ENCODE data around the gene TMEM156. TPM values are rescaled to one million over a fixed set of nuclear protein-coding genes. Genes with fewer than 3 reads are reported as not detected.

The TMEM156 gene
- total RNA-seq, 2 donors from 2014 or later, result 0.77 TPM; not detected in 1

DNA sequence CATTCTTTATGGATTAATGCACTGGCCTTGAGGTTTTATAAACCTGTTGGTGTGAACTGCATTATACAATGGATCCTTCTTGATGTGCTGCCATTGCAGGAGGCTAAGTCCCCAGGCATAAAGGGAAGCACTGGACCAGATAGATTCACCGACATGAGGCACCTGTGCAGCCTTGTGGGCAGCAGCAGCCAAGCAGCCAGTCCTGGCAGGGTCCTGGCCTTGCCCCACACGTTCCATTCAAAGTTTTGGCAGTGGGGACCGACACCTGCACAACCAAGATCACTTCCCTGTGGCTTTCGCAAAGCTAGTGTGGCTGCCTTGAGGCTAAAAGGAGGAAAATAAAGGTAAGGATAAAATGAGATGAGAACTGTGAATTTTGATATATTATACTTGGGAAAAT lies 53.1 kb downstream of the TMEM156 start:
- Histone ChIP-seq H3K9me3 (no peaks in the 10 kb centered on the region), H3K27ac (no peak overlapping the region), H3K4me1 (no peaks in the 10 kb centered on the region), H3K36me3 (no peaks in the 10 kb centered on the region), H3K27me3 (no peaks in the 10 kb centered on the region), H3K9ac (ENCODE audit: low read depth in 2 of 2, low read length in 2 of 2) (no peak overlapping the region), H3K4me3 (no peak overlapping the region)
- intact Hi-C loops (cut with DNase I), result no loop called here
- TF ChIP-seq, protein P1, sequence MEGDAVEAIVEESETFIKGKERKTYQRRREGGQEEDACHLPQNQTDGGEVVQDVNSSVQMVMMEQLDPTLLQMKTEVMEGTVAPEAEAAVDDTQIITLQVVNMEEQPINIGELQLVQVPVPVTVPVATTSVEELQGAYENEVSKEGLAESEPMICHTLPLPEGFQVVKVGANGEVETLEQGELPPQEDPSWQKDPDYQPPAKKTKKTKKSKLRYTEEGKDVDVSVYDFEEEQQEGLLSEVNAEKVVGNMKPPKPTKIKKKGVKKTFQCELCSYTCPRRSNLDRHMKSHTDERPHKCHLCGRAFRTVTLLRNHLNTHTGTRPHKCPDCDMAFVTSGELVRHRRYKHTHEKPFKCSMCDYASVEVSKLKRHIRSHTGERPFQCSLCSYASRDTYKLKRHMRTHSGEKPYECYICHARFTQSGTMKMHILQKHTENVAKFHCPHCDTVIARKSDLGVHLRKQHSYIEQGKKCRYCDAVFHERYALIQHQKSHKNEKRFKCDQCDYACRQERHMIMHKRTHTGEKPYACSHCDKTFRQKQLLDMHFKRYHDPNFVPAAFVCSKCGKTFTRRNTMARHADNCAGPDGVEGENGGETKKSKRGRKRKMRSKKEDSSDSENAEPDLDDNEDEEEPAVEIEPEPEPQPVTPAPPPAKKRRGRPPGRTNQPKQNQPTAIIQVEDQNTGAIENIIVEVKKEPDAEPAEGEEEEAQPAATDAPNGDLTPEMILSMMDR (IDR thresholded peaks at IDR 0.05), result no peak
- DNase-seq, result no peak

DNA sequence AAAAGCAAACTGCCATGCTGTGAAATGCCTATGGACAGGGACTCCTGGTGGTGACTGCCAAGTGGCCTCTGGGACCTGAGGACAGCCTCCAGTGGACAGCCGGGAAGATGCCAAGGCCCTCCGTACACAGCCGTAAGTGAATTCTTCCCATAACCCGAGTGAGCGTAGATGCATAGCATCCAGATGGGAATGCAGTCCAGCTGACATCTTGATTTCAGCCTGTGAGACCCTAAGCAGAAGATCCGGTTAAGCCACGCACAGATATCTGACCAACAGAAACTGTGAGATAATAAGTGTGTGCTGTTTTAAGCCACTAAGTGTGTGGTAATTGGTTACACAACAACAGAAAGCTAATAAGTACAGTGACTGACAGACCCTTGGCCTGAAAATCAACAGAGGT lies 55.9 kb downstream of the TMEM156 start:
- Histone ChIP-seq H3K27me3 (no peaks in the 10 kb centered on the region), H3K9me3 (no peaks in the 10 kb centered on the region), H3K27ac (no peak overlapping the region), H3K9ac (ENCODE audit: low read depth in 2 of 2, low read length in 2 of 2) (no peak overlapping the region), H3K36me3 (no peaks in the 10 kb centered on the region), H3K4me3 (no peak overlapping the region), H3K4me1 (no peaks in the 10 kb centered on the region)
- DNase-seq, result no peak
- intact Hi-C loops (cut with DNase I), result no loop called here
- TF ChIP-seq, protein P1 (IDR thresholded peaks at IDR 0.05), result no peak

- no peaks in the 10 kb centered on the region for H3K36me3 ChIP-seq
- H3K9me3 ChIP-seq, result no peaks in the 10 kb centered on the region
- no peak overlapping the region for H3K9ac ChIP-seq (ENCODE audit: low read depth in 2 of 2, low read length in 2 of 2)
- TF ChIP-seq, protein P1 (IDR thresholded peaks at IDR 0.05), result no peak
- no peaks in the 10 kb centered on the region for H3K4me1 ChIP-seq
- intact Hi-C loops (cut with DNase I), result no loop called here
- no peak overlapping the region for H3K4me3 ChIP-seq
- H3K27me3 ChIP-seq, result no peaks in the 10 kb centered on the region
- DNase-seq, result no peak
- H3K27ac ChIP-seq, result no peak overlapping the region
Measured at GRCh38 chr4:38968668-38969067, 63.5 kb downstream of the TMEM156 start.

DNA sequence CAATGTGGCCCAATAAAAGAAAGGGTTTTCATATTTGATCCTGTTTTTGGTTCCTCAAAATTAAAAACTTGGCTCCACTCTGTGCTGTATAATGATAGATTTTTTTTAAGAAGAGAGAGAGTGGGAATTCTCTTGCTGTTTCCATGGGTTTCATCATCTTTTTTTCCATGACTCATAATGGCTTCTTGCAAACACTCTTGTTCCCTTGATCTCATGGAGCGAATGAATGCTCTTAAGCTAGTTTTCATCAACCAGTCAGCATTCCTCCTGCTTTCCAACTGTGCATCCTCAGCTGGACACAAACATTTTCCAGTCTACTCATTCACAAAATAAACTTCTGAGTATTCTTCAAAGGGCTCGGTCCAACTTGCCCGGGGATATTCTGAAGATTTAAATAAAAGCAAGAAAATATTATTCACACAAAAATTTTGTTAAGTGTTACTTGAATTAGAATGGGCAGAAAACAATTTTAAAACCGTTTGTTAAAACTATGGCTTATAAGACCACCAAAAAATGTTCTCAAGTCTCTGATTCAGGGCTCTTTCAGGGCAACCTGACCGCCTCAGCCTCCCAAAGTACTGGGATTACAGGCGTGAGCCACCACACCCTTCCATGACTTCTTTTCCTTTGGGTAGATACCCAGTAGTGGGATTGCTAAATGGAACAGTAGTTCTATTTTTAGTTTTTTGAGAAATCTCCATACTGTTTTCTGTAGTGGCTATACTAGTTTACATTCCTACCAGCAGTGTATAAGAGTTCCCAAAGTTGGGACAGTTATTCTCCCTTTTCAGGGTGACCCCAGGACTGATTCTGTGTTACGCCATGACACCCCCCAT lies 64.7 kb downstream of the TMEM156 start:
- intact Hi-C loops (cut with DNase I), result no loop called here
- TF ChIP-seq, protein P1 (IDR thresholded peaks at IDR 0.05), result no peak

DNA sequence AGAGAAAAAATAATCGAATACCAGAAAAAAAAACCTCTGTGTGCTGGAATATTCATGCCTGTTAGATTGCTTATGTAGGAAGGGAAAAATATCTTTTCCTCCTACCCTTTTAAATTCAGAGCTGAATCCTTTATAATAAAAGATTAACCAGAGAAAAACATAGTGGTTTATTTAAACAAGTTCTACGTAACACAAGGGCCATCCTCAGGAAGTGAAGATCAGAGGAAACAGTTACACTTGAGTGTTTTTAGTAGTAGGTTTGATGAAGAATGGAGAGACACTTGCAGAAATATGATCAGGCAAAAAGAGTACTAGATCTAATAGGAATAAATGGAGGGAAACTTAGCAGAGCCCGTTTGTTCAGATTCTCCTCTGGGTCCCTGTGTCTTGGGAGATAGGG lies 66.3 kb downstream of the TMEM156 start:
- TF ChIP-seq, protein P1 (IDR thresholded peaks at IDR 0.05), result no peak
- DNase-seq, result no peak
- intact Hi-C loops (cut with DNase I), result no loop called here
- H3K4me3 ChIP-seq, result no peak overlapping the region
- no peaks in the 10 kb centered on the region for H3K4me1 ChIP-seq
- no peaks in the 10 kb centered on the region for H3K27me3 ChIP-seq
- no peaks in the 10 kb centered on the region for H3K9me3 ChIP-seq
- H3K27ac ChIP-seq, result no peak overlapping the region
- H3K9ac ChIP-seq (ENCODE audit: low read depth in 2 of 2, low read length in 2 of 2), result no peak overlapping the region
- H3K36me3 ChIP-seq, result no peaks in the 10 kb centered on the region

More for the DNA sequence above, 64.7 kb downstream of the TMEM156 start:
- Histone ChIP-seq H3K4me1 (no peaks in the 10 kb centered on the region), H3K27me3 (no peaks in the 10 kb centered on the region), H3K9ac (ENCODE audit: low read depth in 2 of 2, low read length in 2 of 2) (no peak overlapping the region), H3K4me3 (no peak overlapping the region), H3K27ac (no peak overlapping the region), H3K36me3 (no peaks in the 10 kb centered on the region), H3K9me3 (no peaks in the 10 kb centered on the region)
- DNase-seq, result no peak
